Testis (tissue), 2 donors: ENCODE results near the gene NKD1.

ENCODE experiments used
- CTCF ChIP-seq, 3 experiments: fragments of 450-650 bp in 2 of 3; fragments of 200-600 bp in 1 of 3; sonication (generic) in 1 of 3; IDR thresholded peaks; one replicate each; pipeline ENCODE4 v1.5.1; 2016 to 2019; ENCODE audit warnings: antibody characterized with exemption in 3 of 3, mild to moderate bottlenecking in 2 of 3, moderate library complexity in 1 of 3
- POLR2A ChIP-seq: fragments of 450-650 bp; IDR thresholded peaks from one replicate; pipeline ENCODE4 v1.6.1; 2017; ENCODE audit warnings: antibody characterized with exemption, mild to moderate bottlenecking, moderate library complexity

GRCh38 chr16:50599494-50599893 is 51.3 kb downstream of the NKD1 start:
- TF ChIP-seq CTCF (IDR thresholded peaks at IDR 0.05) (no peak), POLR2A (no peak)
